ENCODE results near the gene OAS2.
A peak's percentile ranks its signal among the peaks of the same experiment; 100 is the strongest.
"Not testable (repeated sequence)": the region's sequence is repeated elsewhere in the genome, so short reads cannot be mapped to it uniquely, and the experiment has no call there.

OAS2 gene

DNA sequence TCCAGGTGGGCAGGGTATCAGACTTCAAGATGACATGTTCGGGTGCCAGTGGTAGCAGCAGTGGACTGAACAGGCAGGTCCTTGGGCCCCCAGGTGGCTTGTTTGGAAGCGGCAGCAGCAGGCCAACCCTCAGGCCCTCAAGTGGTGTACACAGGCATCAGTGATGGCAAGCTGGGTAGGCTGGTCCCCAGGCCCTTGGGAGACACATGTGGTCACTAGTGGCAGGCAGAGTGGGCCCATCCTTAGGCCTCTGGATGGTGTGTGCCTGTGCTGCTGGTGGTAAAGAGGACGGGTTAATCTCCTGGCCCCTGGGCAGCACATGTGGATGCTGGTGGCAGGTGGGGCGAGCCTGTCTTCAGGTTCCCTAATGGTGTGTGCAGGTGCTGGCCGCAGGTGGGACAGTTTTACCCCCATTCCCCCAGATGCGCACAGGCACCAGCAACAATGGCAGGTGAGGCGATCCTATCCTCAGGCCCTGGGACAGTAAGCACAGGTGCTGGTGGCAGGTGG, 8.0 kb downstream of the OAS2 start:
- no peak for DNase-seq (ENCODE audit: low spot score)

DNA sequence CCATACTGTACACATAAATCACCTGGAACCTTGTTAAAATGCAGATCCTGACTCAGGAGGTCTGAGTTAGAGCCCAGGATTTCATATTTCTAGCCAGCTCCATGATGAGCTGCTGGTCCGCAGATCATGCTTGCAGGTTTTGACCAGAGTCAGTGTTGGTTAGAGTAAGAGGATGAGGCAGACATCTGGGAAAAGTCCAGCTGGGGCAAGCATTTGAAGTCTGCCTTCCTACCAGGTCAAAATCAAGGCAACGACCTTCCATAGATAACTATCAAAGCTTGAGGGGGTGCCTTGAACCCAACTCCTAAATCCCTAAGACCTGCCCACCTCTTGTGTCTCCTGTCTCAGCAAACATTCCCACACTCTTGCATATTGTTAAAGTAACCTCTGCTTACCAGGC, 9.2 kb downstream of the OAS2 start:
- no peak for DNase-seq (ENCODE audit: low spot score)

DNA sequence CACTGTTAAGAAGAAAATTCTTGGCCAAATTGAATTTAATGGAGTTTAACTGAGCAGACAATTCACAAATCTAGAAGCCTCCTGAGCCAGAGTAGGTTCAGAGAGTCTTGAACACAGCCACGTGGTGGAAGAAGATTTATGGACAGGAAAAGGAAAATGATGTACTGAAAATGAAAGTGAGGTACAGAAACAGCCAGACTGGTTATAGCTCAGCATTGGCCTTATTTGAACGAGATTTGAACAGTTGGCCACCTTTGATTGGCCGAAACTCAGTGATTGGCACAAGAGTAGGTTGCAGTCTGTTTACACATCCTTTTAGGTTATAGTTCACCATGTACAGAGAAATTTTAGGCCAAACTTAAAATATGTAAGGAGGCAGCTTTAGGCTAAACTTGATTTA, 9.9 kb downstream of the OAS2 start:
- no peak for DNase-seq (ENCODE audit: low spot score)

DNA sequence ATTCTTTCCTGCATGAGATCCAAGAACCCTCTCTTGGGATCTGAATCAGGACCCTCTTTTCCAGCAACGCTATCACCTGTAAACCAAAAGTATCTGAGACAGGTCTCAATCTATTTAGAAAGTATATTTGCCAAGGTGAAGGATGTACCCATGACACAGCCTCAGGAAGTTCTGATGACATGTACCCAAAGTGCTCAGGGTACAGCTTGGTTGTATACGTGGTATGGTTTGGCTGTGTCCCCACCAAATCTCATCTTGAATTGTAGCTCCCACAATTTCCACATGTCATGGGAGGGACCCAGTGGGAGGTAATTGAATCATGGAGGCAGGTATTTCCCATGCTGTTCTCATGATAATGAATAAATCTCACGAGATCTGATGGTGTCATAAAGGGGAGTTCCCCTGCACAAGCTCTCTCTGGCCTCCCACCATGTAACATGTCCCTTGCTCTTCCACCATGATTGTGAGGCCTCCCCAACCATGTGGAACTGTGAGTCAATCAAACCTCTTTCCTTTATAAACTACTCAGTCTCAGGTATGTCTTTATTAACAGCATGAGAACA, 10.6 kb downstream of the OAS2 start:
- DNase-seq (ENCODE audit: low spot score) = not testable (repeated sequence)

DNA sequence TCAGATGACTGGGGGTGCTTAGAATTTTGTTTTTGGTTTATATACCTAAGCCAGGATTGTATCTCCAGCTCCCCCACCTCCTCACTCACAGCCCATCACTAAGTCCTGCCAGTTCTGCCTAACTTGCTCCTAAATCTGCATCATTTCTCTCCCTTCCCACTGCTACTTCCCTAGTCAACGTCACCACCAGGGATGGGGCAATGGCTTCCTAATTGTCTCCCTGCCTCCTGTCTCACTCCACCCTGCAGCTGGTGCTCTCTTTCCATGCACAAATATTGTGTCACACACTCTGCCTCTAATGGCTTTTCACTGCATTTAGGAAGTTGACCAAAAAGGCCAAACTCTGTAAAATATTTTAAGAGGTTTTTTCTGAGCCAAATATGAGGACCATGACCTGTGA, 11.5 kb downstream of the OAS2 start:
- no peak for DNase-seq (ENCODE audit: low spot score)

DNA sequence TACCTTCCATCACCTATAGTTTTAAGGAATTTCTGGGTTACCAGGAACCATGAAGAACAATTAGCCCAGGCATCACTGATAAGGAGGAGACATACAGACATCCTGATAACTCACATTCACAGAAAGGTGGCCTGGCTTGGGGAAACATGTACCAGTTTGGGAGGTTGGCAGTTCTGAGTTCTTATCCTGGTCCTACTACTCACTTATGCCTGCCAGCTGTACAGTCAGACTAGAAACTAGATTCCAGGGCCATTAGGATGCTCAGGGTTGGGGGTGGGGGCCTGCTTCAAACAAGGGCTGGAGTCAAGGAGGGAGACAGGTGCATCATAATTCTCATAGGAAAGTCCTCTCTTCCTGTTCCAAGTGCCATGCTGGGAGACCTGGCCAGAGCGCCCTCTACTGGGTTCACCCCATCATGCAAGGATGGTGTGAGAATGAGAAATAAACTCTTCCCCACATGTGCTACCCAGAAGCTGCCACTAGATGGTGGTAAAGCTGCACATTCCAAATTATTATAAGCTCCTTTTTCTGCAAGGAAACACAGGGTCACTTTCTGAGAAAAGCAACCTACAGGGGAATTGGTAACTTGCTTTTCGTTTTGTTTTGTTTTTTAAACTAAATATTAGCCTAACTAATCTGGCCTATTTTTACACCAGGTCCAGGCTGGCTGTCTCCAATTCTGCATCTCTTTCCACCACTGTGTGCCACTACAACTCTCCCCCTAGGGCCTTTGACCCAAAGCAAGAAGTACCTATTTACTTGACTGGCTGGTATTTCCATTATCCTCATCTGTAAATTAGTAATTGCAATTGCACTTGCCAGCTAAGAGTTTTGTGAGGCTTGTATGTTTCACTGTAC, 14.5 kb downstream of the OAS2 start:
- peak; percentile 88 for DNase-seq (ENCODE audit: low spot score)

DNA sequence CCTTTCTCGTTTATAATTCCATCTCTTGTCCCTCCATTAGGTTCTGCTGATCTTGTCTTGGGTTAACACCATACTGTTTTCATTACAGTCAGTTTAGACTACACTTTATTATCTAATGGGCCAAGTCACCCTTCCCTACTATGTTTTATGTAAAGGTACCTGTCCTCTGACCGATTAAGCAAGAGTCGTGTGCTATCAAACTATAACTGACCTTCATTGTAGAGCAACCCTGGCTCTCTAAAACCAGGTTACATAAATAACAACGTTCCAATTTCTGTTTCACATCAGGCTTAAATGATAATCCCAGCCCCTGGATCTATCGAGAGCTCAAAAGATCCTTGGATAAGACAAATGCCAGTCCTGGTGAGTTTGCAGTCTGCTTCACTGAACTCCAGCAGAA, 16.7 kb downstream of the OAS2 start:
- DNase-seq (ENCODE audit: low spot score) = no peak

DNA sequence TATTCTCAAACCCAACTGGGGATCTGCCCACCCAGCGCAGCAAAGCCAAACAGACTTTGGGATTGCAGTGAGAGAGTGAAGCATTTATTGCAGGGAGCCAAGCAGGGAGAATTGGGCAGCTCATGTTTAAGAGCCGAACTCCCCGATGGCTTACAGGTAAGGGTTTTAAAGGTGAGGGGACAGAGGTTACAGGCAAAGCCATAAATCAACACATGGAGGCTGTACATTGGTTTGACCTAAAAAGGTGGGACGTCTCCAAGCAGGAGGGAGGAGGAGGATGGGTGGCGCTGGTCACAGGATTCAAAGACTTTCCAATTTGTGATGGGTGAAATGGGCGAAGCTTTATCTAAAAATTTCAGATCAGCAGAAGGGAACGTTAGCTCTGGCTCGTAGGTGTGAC, 18.2 kb downstream of the OAS2 start:
- DNase-seq (ENCODE audit: low spot score) = no peak

DNA sequence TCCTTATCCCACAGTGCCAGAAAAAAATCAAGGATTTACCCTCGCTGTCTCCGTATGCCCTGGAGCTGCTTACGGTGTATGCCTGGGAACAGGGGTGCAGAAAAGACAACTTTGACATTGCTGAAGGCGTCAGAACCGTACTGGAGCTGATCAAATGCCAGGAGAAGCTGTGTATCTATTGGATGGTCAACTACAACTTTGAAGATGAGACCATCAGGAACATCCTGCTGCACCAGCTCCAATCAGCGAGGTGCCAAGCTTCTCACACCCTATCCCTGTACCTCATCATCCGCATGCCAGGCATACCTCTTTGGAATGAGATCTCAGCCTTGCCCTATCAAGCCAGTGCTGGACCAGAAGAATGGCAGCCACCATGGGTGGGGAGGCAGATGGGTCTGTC, 19.2 kb downstream of the OAS2 start:
- no peak for DNase-seq (ENCODE audit: low spot score)

DNA sequence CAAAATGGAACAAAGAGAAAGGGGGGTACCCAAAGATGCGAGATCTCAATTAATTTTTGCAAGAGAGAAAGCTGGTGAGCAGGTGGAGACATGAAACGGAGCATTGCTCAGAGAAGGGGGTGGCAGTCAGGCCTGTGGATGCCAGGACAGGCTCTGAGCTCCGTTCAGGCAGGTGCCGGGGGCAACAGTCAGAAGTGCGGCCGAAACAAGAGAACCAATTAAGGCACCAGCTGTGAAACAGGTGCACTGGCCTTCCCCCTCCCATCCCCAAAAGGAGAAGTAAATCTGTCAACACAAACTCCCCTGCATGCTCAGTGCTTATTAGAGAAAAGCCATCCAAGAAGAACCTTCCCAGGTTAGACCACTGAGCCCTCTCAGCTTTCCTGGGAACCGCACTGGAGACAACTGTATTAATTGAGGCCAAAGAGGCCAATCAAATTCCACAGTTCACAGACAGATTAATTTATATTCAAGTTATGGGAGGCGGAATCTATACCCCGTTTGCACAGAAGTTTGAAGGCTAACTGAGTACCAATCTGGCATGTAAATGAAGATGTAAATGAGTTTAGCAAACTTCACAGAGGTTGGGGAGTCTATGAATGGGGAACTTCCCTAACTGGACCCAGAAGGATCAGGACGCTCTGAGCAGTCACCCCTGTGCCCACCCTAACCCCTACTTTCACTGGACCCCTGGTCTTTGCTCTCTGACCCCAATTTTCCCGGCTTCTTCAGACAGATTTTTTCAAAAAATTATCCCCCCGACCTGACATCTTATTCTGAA, 20.9 kb downstream of the OAS2 start:
- DNase-seq (ENCODE audit: low spot score) = no peak

DNA sequence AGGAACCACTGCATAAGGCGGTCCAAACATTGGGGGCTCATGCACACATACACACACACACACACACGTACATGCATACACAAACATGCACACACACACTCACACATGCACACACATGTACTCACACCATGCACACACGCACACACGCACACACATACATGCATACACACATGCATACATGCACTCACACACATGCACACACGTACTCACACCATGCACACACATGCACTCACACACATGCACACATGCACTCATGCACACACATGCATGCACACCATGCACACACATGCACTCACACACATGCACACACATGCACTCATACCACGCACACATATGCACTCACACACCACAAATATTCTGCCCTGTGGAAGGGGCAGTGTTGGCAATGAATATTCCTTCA, 22.1 kb downstream of the OAS2 start:
- no peak for DNase-seq (ENCODE audit: low spot score)

DNA sequence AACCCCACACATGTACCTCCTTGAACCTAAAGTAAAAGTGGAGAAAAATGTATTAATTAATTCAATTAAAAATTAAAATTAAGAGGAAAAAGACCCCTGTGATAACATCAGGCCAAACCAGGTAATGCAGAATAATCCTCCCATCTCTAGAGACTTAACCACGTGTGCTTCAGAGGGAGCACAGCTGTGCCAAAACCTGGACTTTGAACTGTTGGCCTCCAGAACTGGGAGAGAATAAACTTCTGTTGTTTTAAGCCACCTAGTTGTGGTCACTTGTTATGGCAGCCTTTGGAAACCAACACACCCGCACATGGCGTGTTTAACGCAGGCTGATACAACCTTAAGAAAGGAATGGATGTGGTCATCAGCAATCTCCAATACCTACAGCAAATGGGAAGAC, 23.8 kb downstream of the OAS2 start:
- no peak for DNase-seq (ENCODE audit: low spot score)

DNA sequence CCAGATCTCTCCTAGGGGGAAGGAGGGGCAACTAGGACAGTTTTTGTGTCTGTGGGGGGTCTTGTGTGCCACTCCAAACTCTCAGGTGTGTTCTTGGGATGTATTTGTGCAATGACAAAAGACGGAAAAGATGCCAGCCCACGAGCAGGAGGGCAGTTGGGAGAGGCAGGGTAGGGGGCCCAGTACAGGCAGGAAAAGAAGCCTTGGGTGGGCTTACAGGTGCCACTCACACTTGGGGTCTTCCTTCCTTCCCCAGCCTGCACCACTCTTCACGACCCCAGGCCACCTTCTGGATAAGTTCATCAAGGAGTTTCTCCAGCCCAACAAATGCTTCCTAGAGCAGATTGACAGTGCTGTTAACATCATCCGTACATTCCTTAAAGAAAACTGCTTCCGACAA, 24.4 kb downstream of the OAS2 start:
- DNase-seq (ENCODE audit: low spot score) = no peak

DNA sequence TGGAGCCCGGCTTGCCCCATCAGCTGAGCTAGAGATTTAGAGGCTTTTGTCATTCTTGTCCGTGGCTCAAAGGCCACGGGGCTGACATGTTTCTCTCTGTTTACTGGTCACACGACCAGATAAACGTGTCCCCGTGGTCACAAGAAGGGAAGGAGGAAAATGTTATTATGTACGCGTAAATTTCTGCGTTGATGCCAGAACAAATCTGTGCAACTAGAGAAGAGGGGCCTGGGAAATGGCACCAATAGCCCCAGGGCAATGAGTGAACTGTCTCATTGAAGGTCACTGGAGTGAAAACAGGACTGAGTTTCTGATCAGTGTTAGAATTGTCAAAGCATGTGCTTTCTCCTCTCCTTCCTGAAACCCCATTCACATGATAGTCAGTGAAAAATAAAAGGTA, 25.3 kb downstream of the OAS2 start:
- DNase-seq (ENCODE audit: low spot score) = no peak

DNA sequence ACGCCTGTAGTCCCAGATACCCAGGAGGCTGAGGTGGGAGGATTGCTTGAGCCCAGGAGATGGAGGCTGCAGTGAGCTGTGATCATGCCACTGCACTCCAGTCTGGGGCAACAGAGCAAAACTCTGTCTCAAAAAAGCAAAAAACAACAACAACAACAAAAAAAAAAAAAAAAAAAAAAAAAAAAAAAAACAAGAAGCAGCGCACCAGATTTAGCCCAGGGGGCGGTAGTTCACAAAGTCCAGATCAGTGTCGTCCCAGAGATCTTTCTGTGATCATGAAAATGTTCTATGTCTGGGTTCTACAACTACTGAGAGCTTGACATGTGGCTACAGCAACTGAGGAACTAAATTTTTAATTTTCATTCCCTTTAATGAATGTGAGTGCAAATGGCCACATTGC, 27.4 kb downstream of the OAS2 start:
- DNase-seq (ENCODE audit: low spot score) = no peak

DNA sequence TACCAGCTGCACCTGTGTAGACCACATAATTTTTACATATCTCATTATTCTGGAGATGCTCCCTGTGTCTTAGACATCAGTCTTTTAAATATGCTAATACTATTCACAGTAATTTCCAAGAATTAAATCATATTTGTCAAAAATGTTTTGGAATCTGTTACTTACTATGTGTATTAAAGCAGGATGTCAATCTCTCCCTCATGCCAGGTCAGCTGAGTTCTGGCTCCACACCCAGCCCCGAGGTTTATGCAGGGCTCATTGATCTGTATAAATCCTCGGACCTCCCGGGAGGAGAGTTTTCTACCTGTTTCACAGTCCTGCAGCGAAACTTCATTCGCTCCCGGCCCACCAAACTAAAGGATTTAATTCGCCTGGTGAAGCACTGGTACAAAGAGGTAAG, 27.9 kb downstream of the OAS2 start:
- DNase-seq (ENCODE audit: low spot score) = no peak

DNA sequence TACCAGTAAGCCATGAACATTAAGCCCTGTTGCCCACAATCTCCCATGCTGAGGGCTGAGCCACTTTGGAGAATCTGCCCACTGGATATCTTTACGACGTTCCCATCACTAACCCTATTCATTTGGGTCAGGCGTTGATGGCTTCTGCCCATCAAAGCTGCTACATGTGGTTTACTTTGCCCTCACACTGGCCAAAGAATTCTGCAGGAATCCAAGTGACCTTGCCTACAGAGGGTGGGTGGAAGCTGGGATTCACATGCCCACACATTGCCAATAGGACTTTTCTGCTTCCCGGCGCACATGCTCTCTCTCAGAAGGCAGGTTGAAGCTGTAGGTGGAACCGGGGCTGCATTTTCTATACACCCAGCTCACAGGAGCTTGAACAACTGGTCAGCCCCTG, 28.3 kb downstream of the OAS2 start:
- DNase-seq (ENCODE audit: low spot score) = no peak

DNA sequence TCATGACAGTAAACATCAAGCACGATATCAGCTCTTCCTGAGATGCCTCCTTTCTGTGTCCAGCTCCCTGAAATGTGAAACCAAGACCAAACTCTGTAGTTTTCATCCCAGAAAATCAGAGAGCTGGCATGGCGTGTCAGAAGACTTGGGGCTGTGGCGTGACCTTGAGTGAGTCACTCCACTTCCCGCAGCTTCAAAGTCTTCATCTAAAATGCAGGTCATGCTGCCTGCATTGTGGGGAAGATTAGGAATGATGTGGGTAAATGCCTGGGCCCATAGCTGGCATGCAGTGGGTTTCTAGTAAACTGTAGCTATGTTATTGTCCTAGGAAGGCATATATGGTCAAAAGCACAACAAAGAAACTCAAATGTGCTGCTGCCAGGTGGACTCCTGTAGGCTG, 28.8 kb downstream of the OAS2 start:
- DNase-seq (ENCODE audit: low spot score) = peak; percentile 19

DNA sequence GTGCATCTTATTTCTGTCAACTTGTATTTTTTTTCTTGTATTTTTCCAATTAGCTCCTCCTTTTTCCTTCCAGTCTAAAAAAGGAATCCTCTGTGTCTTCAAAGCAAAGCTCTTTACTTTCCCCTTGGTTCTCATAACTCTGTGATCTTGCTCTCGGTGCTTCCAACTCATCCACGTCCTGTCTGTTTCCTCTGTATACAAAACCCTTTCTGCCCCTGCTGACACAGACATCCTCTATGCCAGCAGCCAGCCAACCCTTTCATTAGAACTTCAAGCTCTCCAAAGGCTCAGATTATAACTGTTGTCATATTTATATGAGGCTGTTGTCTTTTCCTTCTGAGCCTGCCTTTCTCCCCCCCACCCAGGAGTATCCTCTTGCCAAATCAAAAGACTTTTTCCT, 32.4 kb downstream of the OAS2 start:
- no peak for DNase-seq (ENCODE audit: low spot score)

DNA sequence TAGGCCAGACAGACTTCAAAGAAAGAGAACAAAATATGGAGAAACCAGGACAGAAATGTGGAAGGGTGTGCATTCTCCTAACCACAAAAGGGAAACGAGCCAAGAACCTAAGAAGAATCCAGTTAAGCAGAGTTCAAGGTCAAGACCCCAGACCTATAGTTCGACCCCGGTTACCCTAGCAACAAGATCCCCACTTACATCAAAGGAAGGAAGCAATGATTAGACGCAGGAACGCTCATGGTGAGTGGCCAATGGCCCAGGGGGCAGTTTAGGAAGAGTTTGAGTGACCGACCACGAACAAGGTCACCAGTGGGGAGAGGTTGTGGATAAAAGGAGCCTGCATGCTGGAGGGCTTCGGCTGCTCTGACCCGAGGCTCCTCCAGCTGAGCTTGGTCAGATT, 36.2 kb downstream of the OAS2 start:
- no peak for DNase-seq (ENCODE audit: low spot score)

DNA sequence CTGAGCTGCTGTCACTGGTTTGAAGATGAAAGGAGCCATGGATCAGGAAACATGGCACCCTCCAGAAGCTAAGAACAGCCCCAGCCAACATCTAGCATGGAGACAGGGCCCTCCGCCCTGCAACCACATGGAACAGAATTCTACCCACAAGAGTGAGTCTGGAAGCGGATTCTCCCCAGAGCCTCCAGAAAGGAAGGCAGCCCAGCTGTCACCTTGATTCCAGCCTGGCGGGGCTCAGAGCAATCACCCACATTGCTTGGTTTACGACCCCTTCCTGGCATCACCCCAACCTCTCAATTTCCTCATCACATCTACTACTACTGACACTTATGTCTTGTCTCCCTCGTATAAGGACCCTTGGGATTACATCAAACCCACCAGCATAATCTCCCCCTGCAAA, 38.5 kb downstream of the OAS2 start:
- no peak for DNase-seq (ENCODE audit: low spot score)

DNA sequence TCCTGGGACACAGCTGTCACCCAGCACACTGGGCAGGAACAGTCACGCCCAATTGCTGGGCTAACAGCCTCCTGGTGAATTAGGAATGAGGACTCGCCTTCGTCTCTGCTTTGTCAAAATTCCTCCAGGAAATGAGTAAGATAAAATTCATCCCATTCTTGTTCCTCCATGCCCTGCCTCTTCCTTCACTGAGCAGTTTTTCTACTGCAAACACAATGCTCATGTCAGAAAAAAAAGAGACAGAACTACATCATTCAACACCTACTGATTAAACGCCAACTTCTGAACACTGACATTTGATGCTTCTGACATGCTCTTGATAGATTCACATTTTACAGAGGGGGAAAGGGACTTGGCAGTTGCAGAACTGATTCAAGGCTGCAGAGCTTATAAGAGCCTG, 40.7 kb downstream of the OAS2 start:
- peak; percentile 10 for DNase-seq (ENCODE audit: low spot score)

DNA sequence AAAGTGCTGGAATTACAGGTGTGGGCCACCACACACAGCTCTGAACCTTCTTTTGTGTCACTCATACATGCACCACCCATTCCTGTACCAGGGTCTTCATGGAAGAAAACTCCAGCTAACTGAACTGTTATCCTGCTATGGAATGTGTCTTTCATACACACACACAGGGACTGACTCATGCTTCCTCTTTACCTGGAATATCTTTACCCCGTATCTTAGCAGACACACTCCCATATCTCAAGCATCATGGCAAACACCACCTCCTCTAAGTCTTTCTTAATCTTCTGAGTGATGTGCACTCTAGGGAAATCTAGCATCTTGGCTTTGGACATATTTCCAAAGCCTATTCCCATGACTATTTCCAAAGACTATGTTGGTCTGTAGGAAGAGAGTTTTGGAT, 43.2 kb downstream of the OAS2 start:
- DNase-seq (ENCODE audit: low spot score) = no peak
